Measurements from ENCODE around the gene SMIM14.
"Not testable (repeated sequence)": the region's sequence is repeated elsewhere in the genome, so short reads cannot be mapped to it uniquely, and the experiment has no call there.

The SMIM14 gene

DNA sequence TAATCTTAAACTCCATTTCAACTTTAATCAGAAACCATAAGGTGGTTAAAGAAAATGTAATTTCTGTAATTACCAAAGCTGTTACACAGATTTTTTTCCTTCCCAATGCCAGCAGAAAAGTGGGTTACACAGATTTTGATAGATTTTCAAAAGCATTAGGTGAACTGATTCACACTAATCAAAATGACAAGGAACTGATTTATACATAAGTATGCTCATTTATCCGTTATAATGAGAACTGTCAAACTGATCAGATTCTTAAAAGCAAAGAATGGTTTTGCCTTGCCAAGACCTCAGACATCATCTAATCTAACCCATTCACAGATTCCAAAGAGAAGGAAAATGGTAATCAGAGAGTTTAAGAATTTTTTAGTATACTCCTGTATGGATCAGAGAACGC is 116.6 kb downstream of the SMIM14 start:
- Histone ChIP-seq H3K4me1 (ENCODE audit: control insufficient read depth in 1 of 2, insufficient read depth in 1 of 2, low read depth in 1 of 2, low read length in 1 of 2) (peaks cover 8 to 9% of the 10 kb centered on the region in 2 experiments), H3K9me3 (no peaks in the 10 kb centered on the region), H3K27me3 (no peaks in the 10 kb centered on the region), H3K36me3 (no peaks in the 10 kb centered on the region), H3K4me3 (ENCODE audit: low read depth in 1 of 2, low read length in 1 of 2) (no peak overlapping the region), H3K27ac (no peak overlapping the region)
- TF ChIP-seq, protein P1, sequence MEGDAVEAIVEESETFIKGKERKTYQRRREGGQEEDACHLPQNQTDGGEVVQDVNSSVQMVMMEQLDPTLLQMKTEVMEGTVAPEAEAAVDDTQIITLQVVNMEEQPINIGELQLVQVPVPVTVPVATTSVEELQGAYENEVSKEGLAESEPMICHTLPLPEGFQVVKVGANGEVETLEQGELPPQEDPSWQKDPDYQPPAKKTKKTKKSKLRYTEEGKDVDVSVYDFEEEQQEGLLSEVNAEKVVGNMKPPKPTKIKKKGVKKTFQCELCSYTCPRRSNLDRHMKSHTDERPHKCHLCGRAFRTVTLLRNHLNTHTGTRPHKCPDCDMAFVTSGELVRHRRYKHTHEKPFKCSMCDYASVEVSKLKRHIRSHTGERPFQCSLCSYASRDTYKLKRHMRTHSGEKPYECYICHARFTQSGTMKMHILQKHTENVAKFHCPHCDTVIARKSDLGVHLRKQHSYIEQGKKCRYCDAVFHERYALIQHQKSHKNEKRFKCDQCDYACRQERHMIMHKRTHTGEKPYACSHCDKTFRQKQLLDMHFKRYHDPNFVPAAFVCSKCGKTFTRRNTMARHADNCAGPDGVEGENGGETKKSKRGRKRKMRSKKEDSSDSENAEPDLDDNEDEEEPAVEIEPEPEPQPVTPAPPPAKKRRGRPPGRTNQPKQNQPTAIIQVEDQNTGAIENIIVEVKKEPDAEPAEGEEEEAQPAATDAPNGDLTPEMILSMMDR (IDR thresholded peaks at IDR 0.05), result no peak

DNA sequence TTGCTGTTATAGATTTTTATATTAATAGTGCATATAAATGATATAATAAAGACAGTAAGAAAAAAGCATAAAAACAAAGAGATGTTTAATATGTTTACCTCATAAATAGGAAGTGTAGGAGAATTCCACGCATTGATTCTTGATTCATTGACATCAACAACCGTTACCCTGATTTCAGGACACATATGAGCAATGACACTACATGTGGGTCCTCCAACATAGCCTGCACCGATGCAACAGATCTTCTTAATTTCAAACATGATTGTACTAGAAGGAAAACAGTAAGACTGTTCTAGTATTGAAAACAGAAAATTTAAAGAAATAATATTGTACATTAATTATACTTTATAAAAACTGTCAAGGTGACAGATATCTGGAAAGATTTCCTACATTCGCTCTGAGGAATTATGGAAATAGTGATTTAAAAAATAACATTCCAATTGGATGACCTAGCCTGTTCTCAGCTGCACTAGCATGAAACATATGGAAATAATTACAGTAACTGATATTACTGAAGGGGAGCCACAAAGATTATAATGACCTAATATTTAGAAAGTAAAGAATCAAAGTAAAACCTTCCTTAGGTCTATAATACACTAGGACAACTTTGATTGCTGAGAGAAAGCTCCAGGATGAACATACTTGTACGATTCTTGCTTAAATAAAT is 117.3 kb downstream of the SMIM14 start:
- Histone ChIP-seq H3K27ac (no peak overlapping the region), H3K36me3 (no peaks in the 10 kb centered on the region), H3K27me3 (no peaks in the 10 kb centered on the region), H3K4me1 (ENCODE audit: control insufficient read depth in 1 of 2, insufficient read depth in 1 of 2, low read depth in 1 of 2, low read length in 1 of 2) (peaks cover 1 to 2% of the 10 kb centered on the region in 2 experiments), H3K9me3 (no peaks in the 10 kb centered on the region), H3K4me3 (ENCODE audit: low read depth in 1 of 2, low read length in 1 of 2) (no peak overlapping the region)
- TF ChIP-seq, protein P1 (IDR thresholded peaks at IDR 0.05), result no peak

DNA sequence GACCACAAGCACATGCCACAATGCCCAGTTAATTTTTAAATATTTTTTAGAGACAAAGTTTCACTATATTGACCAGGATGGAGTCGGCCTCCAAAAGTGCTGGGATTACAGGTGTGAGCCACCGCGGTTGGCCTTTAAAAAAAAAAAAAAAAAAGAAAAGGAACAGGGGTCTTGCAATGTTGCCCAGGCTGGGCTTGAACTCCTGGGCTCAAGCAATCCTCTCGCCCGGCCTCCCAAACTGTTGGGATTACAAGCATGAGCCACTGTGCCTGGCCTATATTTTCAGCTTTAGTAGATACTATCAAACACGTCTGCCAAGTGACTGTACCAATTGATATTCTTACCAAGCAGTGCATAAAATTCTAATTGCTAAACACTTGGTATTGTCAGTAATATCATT is 120.2 kb downstream of the SMIM14 start:
- TF ChIP-seq, protein P1 (IDR thresholded peaks at IDR 0.05), result no peak
- Histone ChIP-seq H3K9me3 (no peaks in the 10 kb centered on the region), H3K36me3 (no peaks in the 10 kb centered on the region), H3K4me3 (ENCODE audit: low read depth in 1 of 2, low read length in 1 of 2) (no peak overlapping the region), H3K27ac (no peak overlapping the region), H3K27me3 (no peaks in the 10 kb centered on the region), H3K4me1 (ENCODE audit: control insufficient read depth in 1 of 2, insufficient read depth in 1 of 2, low read depth in 1 of 2, low read length in 1 of 2) (no peaks in the 10 kb centered on the region)

DNA sequence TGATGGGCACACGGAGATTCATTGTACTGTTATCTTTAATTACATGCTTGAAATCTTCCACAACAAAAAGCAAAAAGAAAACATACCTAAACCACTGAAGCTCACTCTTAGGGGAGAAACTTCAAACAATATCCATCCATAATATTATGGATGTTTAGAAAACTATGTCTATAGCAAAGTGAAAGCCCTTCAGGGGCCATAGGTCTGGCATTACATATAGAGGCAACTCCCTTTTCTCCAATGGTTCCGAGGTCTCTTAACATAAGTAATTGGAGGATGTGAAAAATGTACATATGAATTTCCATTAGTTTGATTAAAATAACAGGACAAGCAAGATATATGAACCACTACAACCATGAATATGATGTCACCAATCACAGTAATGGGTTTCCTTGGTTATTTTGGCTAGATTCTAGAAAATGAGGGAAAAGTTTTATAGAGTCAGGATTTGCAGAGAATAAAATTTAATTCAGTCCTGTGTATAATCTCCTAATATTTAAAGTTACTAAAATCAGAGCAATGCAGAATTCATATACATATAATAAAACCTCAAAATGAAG is 122.2 kb downstream of the SMIM14 start:
- no peaks in the 10 kb centered on the region for H3K9me3 ChIP-seq
- H3K4me3 ChIP-seq (ENCODE audit: low read depth in 1 of 2, low read length in 1 of 2), result no peak overlapping the region
- H3K27me3 ChIP-seq, result no peaks in the 10 kb centered on the region
- TF ChIP-seq, protein P1 (IDR thresholded peaks at IDR 0.05), result no peak
- no peaks in the 10 kb centered on the region for H3K4me1 ChIP-seq (ENCODE audit: control insufficient read depth in 1 of 2, insufficient read depth in 1 of 2, low read depth in 1 of 2, low read length in 1 of 2)
- peaks cover 9% of the 10 kb centered on the region for H3K36me3 ChIP-seq
- no peak overlapping the region for H3K27ac ChIP-seq

DNA sequence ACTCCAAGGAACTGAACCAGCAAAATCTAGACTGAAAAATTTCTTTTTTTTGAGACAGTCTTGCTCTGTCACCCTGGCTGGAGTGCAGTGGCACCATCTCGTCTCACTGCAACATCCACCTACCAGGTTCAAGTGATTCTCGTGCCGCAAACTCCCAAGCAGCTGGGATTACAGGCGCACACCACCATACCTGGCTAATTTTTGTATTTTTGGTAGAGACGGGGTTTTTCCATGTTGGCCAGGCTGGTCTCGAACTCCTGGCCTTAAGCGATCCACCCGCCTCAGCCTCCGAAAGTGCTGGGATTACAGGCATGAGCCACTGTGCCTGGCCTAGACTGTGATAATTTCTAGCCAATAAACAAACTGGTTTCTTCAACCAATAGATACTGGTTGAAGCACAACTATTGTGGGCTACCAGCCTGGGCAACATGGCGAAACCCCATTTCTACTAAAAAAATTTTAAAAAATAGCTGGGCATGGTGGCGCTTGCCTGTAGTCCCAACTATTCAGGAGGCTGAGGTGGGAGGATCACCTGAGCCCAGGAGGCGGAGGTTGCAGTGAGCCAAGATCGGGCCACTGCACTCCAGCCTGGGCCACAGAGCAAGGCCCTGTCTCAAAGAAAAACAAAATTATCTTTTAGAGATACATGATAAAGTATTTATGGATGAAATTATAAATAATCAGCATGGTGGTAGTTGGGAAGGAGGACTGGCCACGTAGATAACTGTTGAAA is 122.8 kb downstream of the SMIM14 start:
- not testable (repeated sequence) for H3K27me3 ChIP-seq; H3K27ac ChIP-seq; H3K9me3 ChIP-seq; H3K4me3 ChIP-seq (ENCODE audit: low read depth in 1 of 2, low read length in 1 of 2); H3K36me3 ChIP-seq; H3K4me1 ChIP-seq (ENCODE audit: control insufficient read depth in 1 of 2, insufficient read depth in 1 of 2, low read depth in 1 of 2, low read length in 1 of 2)

DNA sequence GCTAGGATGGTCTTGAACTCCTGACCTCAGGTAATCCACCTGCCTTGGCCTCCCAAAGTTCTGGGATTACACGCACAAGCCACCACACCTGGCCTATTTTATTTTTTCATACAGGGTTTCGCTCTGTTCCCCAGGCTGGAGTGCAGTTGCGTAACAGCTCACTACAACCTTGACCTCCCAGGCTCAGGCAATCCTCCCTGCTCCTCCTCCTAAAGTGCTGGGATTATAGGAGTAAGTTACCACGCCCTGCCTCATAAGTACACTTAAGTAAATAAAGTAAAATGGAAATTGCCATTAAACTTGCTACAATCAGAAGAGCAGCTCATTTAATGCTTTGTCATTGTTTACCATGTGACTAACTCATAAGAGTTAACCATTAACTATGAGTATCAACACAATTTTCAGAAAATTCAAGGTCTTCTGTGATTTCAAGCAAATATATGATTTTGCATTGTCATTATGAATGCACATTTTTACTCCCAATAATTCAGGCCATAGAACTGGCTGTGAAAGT is 123.7 kb downstream of the SMIM14 start:
- Histone ChIP-seq H3K9me3 (no peaks in the 10 kb centered on the region), H3K4me1 (ENCODE audit: control insufficient read depth in 1 of 2, insufficient read depth in 1 of 2, low read depth in 1 of 2, low read length in 1 of 2) (no peaks in the 10 kb centered on the region), H3K27ac (no peak overlapping the region), H3K36me3 (peaks cover 16% of the 10 kb centered on the region), H3K27me3 (no peaks in the 10 kb centered on the region), H3K4me3 (ENCODE audit: low read depth in 1 of 2, low read length in 1 of 2) (no peak overlapping the region)
- TF ChIP-seq, protein P1 (IDR thresholded peaks at IDR 0.05), result no peak

DNA sequence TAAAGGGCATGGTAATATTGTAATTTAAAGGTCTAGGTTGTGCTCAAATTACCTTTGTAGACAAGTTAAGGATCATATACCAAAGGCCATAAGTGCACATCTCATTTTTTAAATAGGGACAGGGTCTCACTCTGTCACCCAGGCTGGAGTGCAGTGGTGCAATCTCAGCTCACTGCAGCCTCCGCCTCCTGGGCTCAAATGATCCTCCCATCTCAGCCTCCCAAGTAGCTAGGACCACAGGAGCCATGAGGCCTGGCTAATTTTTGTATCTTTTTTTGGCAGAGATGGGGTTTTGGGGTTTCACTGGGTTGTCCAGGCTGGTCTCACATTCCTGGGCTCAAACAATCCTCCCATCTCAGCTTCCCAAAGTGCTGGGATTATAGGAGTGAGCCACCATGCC is 124.4 kb downstream of the SMIM14 start:
- H3K4me3 ChIP-seq (ENCODE audit: low read depth in 1 of 2, low read length in 1 of 2); H3K27ac ChIP-seq; H3K27me3 ChIP-seq; H3K4me1 ChIP-seq (ENCODE audit: control insufficient read depth in 1 of 2, insufficient read depth in 1 of 2, low read depth in 1 of 2, low read length in 1 of 2); H3K9me3 ChIP-seq: not testable (repeated sequence)
- peaks cover 21% of the 10 kb centered on the region for H3K36me3 ChIP-seq

Data from neutrophil (primary cell).